GM18519 (cell line): ENCODE data around the gene MMP12.
"Not testable (repeated sequence)": the region's sequence is repeated elsewhere in the genome, so short reads cannot be mapped to it uniquely, and the experiment has no call there.

Source experiments
- ATAC-seq: cut with Tn5 transposase; IDR thresholded peaks from one replicate; pipeline ENCODE4 v1.9.1; 2021; ENCODE audit warnings: mild to moderate bottlenecking, moderate library complexity; ENCODE audit not compliant: unreplicated experiment, low FRiP score

The MMP12 gene

GRCh38 chr11:102874852-102875251 is at the start of gene MMP12:
Gene MMP12, minus strand, starts transcription at chr11:102874982. Its CDS starts 45 bp downstream, at chr11:102874937.
- no peak for ATAC-seq

GRCh38 chr11:102921587-102922220 is 46.9 kb upstream of the MMP12 start:
- ATAC-seq = no peak

DNA sequence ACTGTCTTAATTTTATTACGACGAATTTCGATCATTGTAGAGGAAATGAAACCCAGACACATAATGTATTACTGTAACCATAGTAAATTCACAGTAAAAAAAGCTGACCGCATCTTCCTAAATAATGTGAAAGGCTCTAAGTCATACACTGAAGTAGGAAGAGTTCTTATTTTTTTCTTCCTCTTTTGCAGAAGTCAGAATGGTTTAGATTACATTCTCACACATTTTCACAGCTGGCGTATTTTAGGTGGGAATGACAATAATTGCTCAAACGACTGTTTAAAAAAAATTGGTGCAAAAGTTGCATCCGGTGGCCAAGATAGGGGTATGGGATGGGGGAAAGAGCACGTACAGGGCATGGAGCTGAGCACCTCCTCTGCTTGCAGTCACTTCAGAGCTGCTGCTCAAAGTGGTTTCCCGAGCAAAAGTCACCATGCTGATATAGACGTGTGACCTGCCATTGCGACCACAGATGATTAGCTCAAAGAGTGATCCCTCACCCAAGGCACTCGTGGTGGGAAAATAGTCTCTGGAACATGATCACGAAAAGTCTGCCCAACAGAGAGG is 45.4 kb upstream of the MMP12 start:
- peak; percentile 91 for ATAC-seq

GRCh38 chr11:102915044-102915375 is 40.2 kb upstream of the MMP12 start:
- ATAC-seq = no peak

GRCh38 chr11:102914238-102915043 is 39.7 kb upstream of the MMP12 start:
- no peak for ATAC-seq

DNA sequence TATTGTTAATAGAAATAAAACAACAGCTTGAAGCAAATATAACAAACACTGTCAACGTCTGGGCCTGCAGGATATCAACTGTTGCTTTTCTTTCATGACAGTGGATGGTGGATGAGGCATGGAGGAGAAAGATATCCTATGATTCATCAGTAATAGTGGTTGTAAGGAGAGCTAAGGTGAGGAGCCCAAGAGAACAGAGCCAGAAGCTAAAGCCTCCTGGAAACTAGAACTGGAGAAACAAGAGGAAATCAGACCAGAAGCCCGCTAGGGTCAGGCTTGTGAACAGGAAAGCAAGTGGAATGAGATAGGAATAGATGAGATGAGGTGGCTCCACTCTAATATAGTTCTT is 37.7 kb upstream of the MMP12 start:
- ATAC-seq = no peak

GRCh38 chr11:102911758-102912481 is 37.1 kb upstream of the MMP12 start:
- no peak for ATAC-seq

DNA sequence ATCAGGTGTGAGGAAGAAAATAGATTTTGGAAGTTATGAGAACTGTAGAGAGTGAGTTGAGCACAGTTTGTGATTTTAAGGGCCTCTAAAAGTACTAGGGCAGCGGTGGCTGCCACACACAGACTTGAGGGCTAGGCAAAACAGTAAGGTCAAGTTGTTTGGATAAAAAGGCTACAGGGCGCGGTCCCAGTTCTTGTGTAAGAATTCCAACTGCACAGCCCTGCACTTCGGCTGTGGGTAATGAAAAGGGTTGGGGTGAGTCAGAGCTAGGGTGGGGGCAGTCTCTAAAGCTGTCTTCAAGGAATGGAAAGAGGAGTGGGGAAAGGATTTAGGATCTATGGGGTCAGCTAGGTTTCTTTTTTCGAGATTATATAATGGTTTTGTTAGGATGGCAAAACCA is 31.1 kb upstream of the MMP12 start:
- not testable (repeated sequence) for ATAC-seq

GRCh38 chr11:102903895-102904294 is 29.1 kb upstream of the MMP12 start:
- ATAC-seq = not testable (repeated sequence)

DNA sequence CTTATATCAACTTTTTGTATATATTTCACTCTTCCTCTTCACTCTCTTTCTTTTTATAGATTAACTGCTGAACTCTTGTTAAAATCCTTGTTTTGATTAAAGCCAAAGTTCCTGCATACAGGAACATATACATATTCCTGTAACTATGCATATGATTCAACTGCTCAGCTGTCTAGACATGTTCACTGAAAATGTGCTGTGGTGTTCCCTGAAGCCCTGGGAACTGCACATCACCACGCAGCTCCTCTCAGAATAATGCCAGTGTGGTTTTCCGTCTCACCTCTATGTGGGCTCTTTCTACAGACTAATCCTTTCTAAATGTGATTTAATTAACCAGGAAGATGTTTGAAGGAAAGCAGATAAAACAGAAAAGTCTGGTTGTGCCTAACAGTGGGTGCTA is 25.6 kb upstream of the MMP12 start:
- no peak for ATAC-seq

- no peak for ATAC-seq
Measured at GRCh38 chr11:102891736-102892135, 17.0 kb upstream of the MMP12 start.

DNA sequence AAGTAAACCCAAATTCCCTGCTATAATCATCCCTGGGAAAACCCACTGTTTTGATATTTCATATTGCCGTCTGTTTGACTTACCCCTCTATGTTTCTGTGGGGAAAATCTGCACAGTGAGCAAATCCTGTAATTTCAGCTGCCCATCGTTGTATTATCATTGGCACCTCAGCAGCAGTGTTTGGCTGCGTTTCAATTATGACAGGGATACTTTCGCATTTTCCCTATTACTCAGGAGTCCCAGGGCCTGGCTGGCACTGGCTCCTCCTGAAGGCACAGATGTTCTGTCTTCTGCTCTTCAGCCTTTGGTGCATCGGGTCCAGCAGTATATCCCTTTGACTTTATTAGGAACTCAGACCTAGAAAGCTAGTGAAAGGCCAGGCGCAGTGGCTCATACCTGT is 12.2 kb upstream of the MMP12 start:
- no peak for ATAC-seq

- no peak for ATAC-seq
Measured at GRCh38 chr11:102883141-102883540, 8.4 kb upstream of the MMP12 start.

DNA sequence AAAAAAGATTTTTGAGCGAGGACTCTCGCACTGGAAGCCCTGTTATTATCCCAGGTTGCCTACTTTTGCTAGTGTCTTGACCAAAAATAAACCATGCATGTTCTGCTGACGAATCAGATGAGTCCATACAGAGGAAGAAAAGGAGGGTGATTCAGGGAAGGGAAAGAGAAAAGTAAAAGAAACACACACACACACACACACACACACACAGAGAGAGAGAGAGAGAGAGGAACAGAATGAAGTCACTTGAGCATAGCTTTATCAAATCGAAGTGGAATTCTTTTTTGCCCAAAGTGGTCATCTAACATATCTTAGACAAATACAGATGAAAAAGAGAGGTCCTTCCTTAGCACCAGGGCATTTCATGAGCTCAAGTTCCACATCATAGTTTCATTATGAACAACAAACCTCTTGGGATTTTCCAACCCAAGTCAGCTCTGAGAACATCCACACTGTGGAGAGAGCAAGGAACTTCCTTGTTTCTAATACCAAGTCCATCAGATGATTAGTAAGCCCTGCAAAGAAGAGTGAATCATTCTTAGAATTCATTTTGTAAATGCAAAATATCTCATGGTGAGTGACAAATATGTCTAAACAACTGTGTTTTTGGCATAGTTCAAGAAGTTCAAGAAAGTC is 7.7 kb upstream of the MMP12 start:
- peak; percentile 73 for ATAC-seq

DNA sequence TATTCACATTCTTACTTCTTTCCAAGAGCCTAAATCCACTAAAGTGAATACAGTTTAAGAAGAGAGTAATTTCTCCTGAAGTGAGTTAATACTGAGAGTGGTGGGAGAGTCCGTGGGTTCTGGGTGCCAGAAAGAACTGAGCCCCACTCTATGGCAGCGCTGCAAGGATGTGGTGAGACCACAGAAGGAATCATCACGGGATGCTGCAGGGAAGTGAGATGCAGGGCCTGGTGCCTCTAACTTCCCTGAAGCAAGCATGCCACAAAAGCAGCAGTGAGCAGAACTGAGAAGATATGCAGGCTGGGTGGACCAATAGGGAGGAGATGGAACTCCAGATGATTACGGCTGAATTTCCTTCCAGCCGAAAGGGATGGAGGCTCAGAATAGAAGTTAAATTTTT is 5.0 kb upstream of the MMP12 start:
- ATAC-seq = no peak

- ATAC-seq = no peak
Measured at GRCh38 chr11:102878595-102878994, 3.8 kb upstream of the MMP12 start.

GRCh38 chr11:102869354-102869964 is 5.3 kb downstream of the MMP12 start:
- not testable (repeated sequence) for ATAC-seq

DNA sequence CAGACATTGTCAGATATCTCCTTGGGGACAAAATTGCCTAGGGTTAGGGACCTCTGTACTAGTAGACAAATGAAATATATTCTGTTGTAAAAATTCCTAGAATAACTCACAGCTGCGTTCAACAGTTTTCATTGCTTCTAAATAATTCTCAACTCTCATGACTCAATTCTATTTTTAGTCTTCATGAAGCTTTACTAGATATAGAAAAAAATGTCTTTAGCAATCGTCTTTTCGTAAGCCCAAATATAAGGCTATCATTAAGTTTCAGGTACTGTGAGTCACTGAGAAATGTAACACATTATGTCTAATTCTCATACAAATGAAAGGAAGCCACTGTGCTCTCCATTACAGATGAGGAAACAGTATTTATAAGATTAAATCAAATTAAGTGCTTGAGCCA is 6.4 kb downstream of the MMP12 start:
- no peak for ATAC-seq

DNA sequence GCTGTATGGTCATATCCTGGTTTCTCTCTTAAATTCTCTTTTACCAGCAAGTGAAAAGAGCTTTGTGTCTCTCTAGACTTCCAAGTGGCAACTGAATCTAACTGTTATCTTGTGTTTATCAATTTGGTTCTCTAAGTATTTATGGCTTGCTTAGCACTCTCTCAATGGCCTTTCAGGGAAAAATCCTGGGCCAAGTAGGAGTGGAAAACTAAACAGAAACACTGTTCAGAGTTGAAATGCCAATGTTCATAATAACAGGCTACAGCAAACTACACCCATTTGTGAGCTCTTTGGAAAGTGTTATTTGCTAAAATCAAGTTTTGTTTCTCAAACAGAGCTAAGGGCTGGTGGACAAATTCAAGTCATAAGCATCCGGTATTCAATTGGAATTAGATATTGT is 10.1 kb downstream of the MMP12 start:
- no peak for ATAC-seq

- ATAC-seq = no peak
Measured at GRCh38 chr11:102853956-102854355, 20.8 kb downstream of the MMP12 start.
